Keratinocyte (primary cell): ENCODE results near the gene RHOF. TPM values are rescaled to one million over a fixed set of nuclear protein-coding genes. Genes with fewer than 3 reads are reported as not detected.

Experiments
- DNase-seq: peaks from one replicate; pipeline ENCODE4 v3.0.0-alpha.2; 2011; ENCODE audit warnings: low read depth, missing footprints, low spot score
- FAIRE-seq: peaks from 2 replicates; lab custom pipeline; 2011; peaks lifted over from hg19 to GRCh38; lab: Jason Lieb, UNC
- H2AFZ ChIP-seq: 2 replicates; pipeline ENCODE4 v1.6.0; 2012; ENCODE audit warnings: low read length, control low read depth, inconsistent platforms; ENCODE audit not compliant: control insufficient read depth
- H3K27ac ChIP-seq: 2 replicates; pipeline ENCODE4 v1.5.1; 2011; ENCODE audit warnings: low read length; ENCODE audit not compliant: control insufficient read depth, insufficient read depth
- H3K27me3 ChIP-seq: 3 replicates; pipeline ENCODE4 v1.6.0; 2011; ENCODE audit warnings: low read length; ENCODE audit not compliant: control insufficient read depth, insufficient read depth; ENCODE audit errors: extremely low read depth
- H3K36me3 ChIP-seq, 2 experiments: 2 replicates in 1 of 2; 3 replicates in 1 of 2; pipeline ENCODE4 v1.5.1; 2011; ENCODE audit warnings: low read length in 2 of 2, mild to moderate bottlenecking in 1 of 2; ENCODE audit not compliant: control insufficient read depth in 2 of 2, insufficient read depth in 2 of 2; ENCODE audit errors: extremely low read depth in 1 of 2
- H3K4me1 ChIP-seq: 3 replicates; pipeline ENCODE4 v1.5.1; 2011; ENCODE audit warnings: low read length; ENCODE audit not compliant: control insufficient read depth, insufficient read depth; ENCODE audit errors: extremely low read depth
- H3K4me2 ChIP-seq: 3 replicates; pipeline ENCODE4 v1.6.0; 2011; ENCODE audit warnings: low read depth, low read length; ENCODE audit not compliant: control insufficient read depth, insufficient read depth; ENCODE audit errors: extremely low read depth
- H3K4me3 ChIP-seq, 3 experiments: fragments of 200-600 bp in 1 of 3; sonication (generic) in 1 of 3; 2 replicates in 2 of 3; 3 replicates in 1 of 3; pipeline ENCODE4 v1.5.1; 2011 to 2016; ENCODE audit warnings: low read length in 3 of 3, mild to moderate bottlenecking in 3 of 3, control low read depth in 2 of 3, inconsistent platforms in 1 of 3, low read depth in 1 of 3, mixed read lengths in 1 of 3, mixed run types in 1 of 3, moderate library complexity in 1 of 3; ENCODE audit not compliant: control insufficient read depth in 2 of 3, insufficient read depth in 2 of 3; ENCODE audit errors: extremely low read depth in 1 of 3
- H3K79me2 ChIP-seq: 2 replicates; pipeline ENCODE4 v1.6.0; 2012; ENCODE audit warnings: low read length; ENCODE audit not compliant: control insufficient read depth, insufficient read depth
- H3K9ac ChIP-seq: 3 replicates; pipeline ENCODE4 v1.6.0; 2011; ENCODE audit warnings: low read length; ENCODE audit not compliant: control insufficient read depth, insufficient read depth; ENCODE audit errors: extremely low read depth
- H3K9me1 ChIP-seq: 3 replicates; pipeline ENCODE4 v1.6.0; 2011; ENCODE audit warnings: low read length; ENCODE audit not compliant: control insufficient read depth, insufficient read depth; ENCODE audit errors: extremely low read depth
- H3K9me3 ChIP-seq: 2 replicates; pipeline ENCODE4 v1.5.1; 2012; ENCODE audit warnings: low read depth, low read length; ENCODE audit not compliant: control insufficient read depth
- H4K20me1 ChIP-seq: 3 replicates; pipeline ENCODE4 v1.6.0; 2011; ENCODE audit warnings: low read length; ENCODE audit not compliant: control insufficient read depth, insufficient read depth; ENCODE audit errors: extremely low read depth
- CTCF ChIP-seq, 3 experiments: IDR thresholded peaks in 1 of 3; conservative IDR thresholded peaks in 1 of 3; optimal IDR thresholded peaks in 1 of 3; 2 replicates in 2 of 3; 3 replicates in 1 of 3; pipeline versions ENCODE3 to v1.5.1; 2011; ENCODE audit warnings: low read length in 3 of 3, mild to moderate bottlenecking in 3 of 3, moderate library complexity in 2 of 3, control low read depth in 1 of 3, inconsistent platforms in 1 of 3; ENCODE audit not compliant: insufficient read depth in 2 of 3; ENCODE audit errors: extremely low read depth in 1 of 3
- EZH2 ChIP-seq: IDR thresholded peaks from one replicate; pipeline ENCODE4 v1.6.1; 2012; ENCODE audit warnings: inconsistent platforms, mild to moderate bottlenecking, low read length, moderate library complexity
- dilution Hi-C: fragments of 300-500 bp; cut with MboI; formaldehyde crosslinking; loops from one replicate; pipeline ENCODE4 v1.7.0; 2020; ENCODE audit warnings: low sequenced_read_pairs; ENCODE audit not compliant: extremely low pct_ligation_motif_present
- polyA plus RNA-seq, 5 experiments: library from polyadenylated mRNA; depleted of rRNA in 3 of 5; stranded (reverse) in 3 of 5; stranded (forward) in 1 of 5; unstranded in 1 of 5; fragments of >200 nt; gene quantifications; 1 replicate in 1 of 5; 2 replicates in 3 of 5; 3 replicates in 1 of 5; pipeline versions ENCODE4 v1.2.1 to v1.2.3, GENCODE V29; 2011 to 2012; ENCODE audit warnings: missing spikeins in 2 of 5, low read depth in 1 of 5, low replicate concordance in 1 of 5

The RHOF gene
- polyA plus RNA-seq, 1 donor (not counting 4 experiments of a cell fraction or from before 2014, with no cell fraction given), result 2.8 TPM

- Histone ChIP-seq H3K9ac (no peak overlapping the region), H3K79me2 (no peaks in the 10 kb centered on the region), H3K4me1 (peaks cover 11% of the 10 kb centered on the region), H3K27ac (no peak overlapping the region), H3K36me3 (peaks cover 0 to 2% of the 10 kb centered on the region in 2 experiments), H4K20me1 (no peaks in the 10 kb centered on the region), H3K9me3 (no peaks in the 10 kb centered on the region), H3K9me1 (no peaks in the 10 kb centered on the region), H3K4me3 (no peak overlapping the region), H2AFZ (no peak overlapping the region), H3K27me3 (no peaks in the 10 kb centered on the region), H3K4me2 (no peak overlapping the region)
- dilution Hi-C loops, result no loop called here
- no peak for DNase-seq
- no peak for TF ChIP-seq EZH2
- no peak for TF ChIP-seq CTCF (optimal IDR thresholded peaks at IDR 0.05 in 1 of 3, IDR thresholded peaks at IDR 0.05 in 1 of 3, conservative IDR thresholded peaks at IDR 0.05 in 1 of 3; ENCODE audit: extremely low read depth in 1 of 3, insufficient read depth in 2 of 3, low read length in 3 of 3)
- FAIRE-seq, result no peak
Observed at GRCh38 chr12:121769831-121770301, 23.6 kb downstream of the RHOF start.

DNA sequence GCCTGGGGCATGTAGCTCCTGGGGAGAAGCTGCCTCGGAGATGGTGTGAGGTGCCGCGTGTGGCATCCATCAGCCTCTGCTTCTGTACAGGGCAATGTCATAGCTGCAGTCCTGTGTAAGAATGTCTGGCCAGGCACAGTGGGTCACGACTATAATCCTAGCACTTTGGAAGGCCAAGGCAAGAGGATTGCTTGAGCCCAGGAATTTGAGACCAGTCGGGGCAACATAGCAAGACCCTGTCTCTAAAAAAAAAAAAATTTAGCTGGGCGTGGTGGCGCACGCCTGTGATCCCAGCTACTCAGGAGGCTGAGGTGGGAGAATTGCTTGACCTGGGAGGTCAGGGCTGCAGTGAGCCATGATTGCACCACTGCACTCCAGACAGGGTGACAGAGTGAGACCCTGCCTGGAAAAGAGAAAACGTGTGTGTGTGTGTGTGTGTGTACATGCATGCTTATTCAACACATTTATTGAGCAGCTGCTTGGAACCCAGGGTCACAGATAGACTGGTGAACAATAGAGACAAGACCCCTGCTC, 24.1 kb downstream of the RHOF start:
- Histone ChIP-seq H3K27me3 (no peaks in the 10 kb centered on the region), H4K20me1 (no peaks in the 10 kb centered on the region), H3K27ac (no peak overlapping the region), H3K4me3 (no peak overlapping the region), H3K36me3 (peaks cover 0 to 3% of the 10 kb centered on the region in 2 experiments), H3K9me1 (no peaks in the 10 kb centered on the region), H3K9ac (no peak overlapping the region), H3K79me2 (no peaks in the 10 kb centered on the region), H2AFZ (no peak overlapping the region), H3K4me2 (no peak overlapping the region), H3K4me1 (peaks cover 11% of the 10 kb centered on the region), H3K9me3 (no peaks in the 10 kb centered on the region)
- dilution Hi-C loops, result no loop called here
- FAIRE-seq (no peak), DNase-seq (no peak)
- TF ChIP-seq CTCF (optimal IDR thresholded peaks at IDR 0.05 in 1 of 3, IDR thresholded peaks at IDR 0.05 in 1 of 3, conservative IDR thresholded peaks at IDR 0.05 in 1 of 3; ENCODE audit: extremely low read depth in 1 of 3, insufficient read depth in 2 of 3, low read length in 3 of 3), result no peak
- no peak for TF ChIP-seq EZH2
